Heart left ventricle (tissue), 13 donors: ENCODE measurements around the gene NTPCR.

Experiments used
- POLR2A ChIP-seq, 2 donors: fragments of 450-650 bp; IDR thresholded peaks; one replicate each; pipeline ENCODE4 v1.6.1; 2017; ENCODE audit warnings: antibody characterized with exemption in 2 of 2, mild to moderate bottlenecking in 2 of 2, moderate library complexity in 2 of 2
- TF ChIP-seq, protein P1 (sequence below), 12 donors: fragments of 200-600 bp; sonication (generic) in 4 of 12; IDR thresholded peaks; one replicate each; pipeline versions ENCODE4 v1.5.0 to v1.8.0; 2018 to 2022; ENCODE audit warnings: antibody characterized with exemption in 12 of 12, mild to moderate bottlenecking in 5 of 12
- donor health status: ischemic (EF 13 %, LVEDD 7.1; RV severe dilation, severe dysfunction).
- donor health status: DM: no; HTN: yes; CAD: no.
- donor health status: DM: no; HTN: no; CAD: no.
- donor health status: ischemic (EF 25% LVEDD 6.9; RV normal size, moderate dysfunction).
- donor health status: ischemic (EF 25% LVEDD 5.7; RV mildly dilated, moderate dysfunction).
- donor health status: ischemic (EF 35%, LVEDD 5.7; RV mildly dilated, moderate dysfunction).
- donor health status: nonischemic (EF 11% LVEDD 7.7; RV severe dilation, severe dysfunction).
- donor health status: DM: yes; HTN: yes; CAD: no.
- donor health status: PGD.
- donor health status: ischemic (EF 29% LVEDD 5.4; RV normal size, mild dysfunction).
- donor health status: nonischemic (EF 23%, LVEDD 6.1; RV moderate dilation, normal function).

DNA sequence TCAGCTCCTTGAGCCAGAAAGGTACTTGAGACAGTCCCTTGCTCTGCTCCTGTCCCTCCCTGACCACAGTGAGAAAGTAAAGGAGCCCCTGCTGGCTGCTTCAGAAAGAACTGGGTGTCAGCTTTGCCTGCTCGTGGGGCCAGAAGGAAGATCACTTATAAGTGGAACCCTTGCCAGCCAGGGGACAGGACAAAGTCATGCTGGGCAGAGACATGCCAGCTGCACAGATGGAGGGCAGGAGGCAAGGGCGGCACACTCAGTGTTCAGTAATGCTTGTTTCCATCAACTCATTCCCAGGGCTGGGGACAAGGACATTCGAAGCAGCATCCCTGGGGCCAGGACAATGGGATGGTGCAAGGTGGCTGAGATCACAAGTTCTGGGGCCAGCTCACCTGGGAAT lies 41.8 kb downstream of the NTPCR start:
- TF ChIP-seq, protein P1, sequence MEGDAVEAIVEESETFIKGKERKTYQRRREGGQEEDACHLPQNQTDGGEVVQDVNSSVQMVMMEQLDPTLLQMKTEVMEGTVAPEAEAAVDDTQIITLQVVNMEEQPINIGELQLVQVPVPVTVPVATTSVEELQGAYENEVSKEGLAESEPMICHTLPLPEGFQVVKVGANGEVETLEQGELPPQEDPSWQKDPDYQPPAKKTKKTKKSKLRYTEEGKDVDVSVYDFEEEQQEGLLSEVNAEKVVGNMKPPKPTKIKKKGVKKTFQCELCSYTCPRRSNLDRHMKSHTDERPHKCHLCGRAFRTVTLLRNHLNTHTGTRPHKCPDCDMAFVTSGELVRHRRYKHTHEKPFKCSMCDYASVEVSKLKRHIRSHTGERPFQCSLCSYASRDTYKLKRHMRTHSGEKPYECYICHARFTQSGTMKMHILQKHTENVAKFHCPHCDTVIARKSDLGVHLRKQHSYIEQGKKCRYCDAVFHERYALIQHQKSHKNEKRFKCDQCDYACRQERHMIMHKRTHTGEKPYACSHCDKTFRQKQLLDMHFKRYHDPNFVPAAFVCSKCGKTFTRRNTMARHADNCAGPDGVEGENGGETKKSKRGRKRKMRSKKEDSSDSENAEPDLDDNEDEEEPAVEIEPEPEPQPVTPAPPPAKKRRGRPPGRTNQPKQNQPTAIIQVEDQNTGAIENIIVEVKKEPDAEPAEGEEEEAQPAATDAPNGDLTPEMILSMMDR (IDR thresholded peaks at IDR 0.05): no peak
- no peak for TF ChIP-seq POLR2A (IDR thresholded peaks at IDR 0.05)
